Activated effector memory CD4-positive, alpha-beta T cell treated with Interleukin-2 at 50 U/mL for 16 hours (primary cell): ENCODE results near the gene APCDD1L.

Source experiments
- DNase-seq: peaks from one replicate; pipeline ENCODE4 v3.0.0-alpha.2; 2020

Gene APCDD1L

DNA sequence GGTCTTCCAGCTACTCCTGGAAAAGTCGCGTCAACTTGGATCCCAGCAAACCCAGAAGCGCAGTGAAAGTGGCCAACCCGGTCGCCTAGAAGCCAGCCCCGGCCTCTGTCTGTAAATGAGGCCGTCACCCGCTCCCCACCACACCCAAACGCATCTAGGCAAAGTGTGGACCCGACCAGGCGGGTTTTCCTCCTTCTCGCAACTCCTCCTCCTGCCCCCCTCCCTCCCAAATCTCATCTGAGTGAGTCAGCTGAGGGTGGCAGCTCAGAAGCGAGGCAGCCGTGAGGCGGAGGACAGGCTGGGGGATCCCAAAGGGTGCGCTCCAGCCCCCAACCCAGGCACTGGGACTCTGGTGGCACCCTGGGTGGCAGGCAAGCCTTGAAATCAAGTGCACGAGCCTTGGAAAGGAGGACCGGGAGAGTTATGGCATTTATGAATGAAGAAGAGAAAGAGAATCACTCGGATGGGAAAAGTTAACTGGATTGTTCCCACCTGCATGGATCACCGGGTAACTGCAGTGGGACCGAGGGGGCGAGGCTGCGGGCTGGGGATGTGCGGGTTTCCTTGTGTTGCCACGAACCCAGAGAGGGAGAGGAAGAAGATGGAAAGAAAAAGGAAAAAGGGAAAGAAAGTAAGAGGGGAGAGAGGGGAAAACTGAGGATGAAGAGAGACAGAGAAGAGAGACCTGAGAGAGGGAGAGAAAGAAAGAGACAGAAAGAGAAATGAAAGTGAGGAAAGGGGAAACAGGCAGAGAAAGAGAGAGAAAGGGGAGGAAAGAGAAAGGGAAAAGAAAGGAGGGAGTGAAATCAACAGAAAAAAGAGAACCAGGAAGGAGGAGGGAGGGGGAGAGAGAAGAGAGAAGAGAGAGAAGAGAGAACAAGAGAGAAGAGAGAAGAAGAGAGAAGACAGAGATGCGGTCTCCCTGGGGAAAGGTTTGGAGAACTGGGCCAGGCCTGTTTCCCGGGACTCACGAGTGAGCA is at the start of gene APCDD1L:
APCDD1L (minus strand) TSS at position 167 of the 980 bp plus-strand sequence. CDS start 692 bp downstream, outside the sequence.
- DNase-seq: no peak

DNA sequence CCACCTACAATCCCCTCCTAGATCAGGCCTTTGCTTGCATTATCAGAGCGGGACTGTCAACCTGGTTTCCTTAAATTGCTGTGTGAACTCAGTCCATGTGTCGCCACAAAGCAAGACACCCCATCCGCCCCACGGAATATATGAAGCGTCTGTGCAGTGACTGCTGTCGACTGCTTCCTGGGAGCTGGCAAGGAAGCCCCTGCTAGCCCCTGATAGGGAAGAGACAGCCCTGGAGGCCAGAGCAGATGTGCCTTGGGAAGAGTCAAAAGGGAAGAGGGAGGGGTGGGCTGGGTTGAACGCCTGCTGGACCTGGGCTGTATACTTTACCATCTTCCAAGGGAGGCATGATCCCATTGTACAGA is 44.1 kb upstream of the APCDD1L start:
- no peak for DNase-seq

DNA sequence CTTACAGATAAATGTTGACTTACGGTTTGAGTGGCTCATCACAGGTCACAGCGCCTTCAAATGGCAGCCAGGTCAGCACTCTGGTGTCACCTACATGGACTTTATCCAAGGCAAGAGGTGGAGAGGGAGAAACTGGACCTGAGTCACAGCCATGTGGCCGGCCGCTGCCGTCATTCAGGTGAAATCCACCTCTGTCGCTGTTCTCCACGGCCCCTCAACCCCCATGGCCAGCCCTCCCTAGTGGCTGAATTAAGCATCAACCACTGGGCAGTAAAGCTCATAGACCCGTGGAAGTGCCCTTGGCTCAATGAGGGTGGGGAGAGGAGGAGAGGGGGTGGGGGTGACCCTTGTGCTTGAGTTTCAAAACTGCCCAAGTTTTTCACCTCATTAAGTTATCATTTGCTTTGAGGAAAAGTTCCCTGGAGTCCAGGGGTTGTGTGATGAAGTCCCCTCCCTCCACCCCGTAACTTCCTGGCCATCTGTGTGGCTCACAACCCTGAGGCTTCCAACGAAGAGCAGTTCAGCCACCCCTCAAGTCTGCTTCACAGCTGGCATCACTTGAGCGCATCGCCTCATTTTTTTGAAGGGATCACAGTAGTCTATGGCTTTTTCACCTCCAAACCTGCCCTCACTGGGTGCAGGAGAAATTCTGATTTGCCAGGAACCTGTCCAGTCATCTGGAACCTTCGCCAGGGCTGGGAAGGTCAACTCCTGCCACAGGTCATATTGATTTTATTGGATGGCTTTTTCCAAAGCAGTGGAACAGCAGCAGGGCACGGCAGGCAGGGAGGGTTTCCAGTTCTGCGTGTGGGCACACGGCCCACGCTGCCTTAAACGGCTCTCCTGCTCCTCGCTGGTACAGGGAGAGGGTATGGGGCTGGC is 43.5 kb upstream of the APCDD1L start:
- no peak for DNase-seq

DNA sequence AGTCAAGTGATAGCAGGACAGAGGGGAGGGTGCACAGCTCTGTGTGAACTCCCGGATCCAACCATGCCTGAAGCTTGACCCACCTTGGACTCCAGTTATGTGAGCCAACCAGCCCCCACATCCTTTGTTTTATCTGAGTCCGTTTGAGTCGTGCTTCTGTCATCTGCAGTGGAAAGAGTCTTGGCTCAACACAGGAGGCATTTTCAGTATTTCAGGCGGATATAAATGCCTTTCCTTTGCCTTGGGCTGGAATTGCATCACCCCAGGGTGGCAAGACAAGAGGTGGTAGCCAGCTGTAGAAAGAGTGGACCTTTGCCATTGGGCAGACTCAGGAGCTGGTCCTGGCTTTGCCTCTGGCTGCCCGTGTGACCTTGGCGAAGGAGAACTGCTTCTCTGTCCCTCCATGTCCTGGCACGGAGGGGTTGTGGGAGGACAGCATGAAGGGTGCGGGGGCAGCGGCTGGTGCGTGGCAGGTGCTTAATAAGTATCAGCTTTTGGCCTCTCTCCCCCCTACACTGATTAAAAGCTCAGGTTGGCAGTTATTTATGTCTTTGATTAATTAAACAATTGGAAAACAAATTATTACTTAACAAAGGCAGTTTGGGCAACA is 42.6 kb upstream of the APCDD1L start:
- DNase-seq: no peak

DNA sequence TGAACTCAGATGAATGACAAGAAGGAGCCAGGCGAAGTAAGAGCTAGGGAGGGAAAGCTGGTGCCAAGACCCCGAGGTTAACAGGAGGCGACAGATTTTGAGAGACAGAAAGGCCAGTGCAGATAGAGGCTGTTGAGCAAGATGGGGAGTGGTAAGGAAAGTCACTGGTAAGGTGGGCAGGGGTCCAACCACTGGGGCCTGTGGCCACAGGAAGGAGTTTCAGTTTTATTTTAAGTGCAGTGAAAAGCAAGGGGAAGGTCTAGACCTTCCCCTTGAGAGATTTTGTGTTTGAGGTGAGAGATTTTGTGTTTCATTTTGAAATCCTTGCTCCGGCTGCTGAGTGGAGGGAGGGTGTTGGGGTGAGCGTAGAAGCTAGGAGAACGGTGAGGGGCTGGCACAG is 41.8 kb upstream of the APCDD1L start:
- no peak for DNase-seq

DNA sequence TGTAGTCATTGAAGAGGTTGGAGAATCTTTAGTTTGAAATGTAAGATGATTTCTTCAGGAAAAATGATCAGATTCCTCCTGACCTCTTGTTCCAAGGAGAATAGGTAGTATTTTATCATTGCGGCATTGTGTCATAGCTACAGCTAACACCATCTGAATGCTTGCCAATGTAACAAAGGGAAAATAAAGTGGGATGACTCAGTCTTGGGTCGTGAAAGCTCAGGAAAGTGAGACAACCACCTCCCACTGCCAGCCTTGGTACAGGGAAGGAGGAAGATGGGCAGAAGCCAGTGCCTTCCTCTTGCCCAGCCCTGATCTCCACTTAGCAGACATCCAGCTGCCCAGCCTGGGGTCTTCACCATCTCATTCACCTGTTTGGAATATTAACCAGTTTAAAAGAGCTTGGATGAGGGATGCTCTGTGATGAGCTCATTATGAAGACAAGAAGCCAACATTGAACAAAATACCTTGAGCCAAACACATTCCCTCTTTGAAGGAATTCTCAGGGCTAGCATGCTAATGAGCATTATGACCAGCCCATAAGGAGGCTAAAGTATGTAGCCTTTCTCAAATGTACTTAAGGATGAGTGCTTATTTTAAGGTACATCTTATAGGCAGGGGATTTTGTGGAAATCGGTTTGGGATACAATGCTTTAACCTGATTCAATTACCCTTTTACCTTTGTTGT is 40.0 kb upstream of the APCDD1L start:
- DNase-seq: no peak

DNA sequence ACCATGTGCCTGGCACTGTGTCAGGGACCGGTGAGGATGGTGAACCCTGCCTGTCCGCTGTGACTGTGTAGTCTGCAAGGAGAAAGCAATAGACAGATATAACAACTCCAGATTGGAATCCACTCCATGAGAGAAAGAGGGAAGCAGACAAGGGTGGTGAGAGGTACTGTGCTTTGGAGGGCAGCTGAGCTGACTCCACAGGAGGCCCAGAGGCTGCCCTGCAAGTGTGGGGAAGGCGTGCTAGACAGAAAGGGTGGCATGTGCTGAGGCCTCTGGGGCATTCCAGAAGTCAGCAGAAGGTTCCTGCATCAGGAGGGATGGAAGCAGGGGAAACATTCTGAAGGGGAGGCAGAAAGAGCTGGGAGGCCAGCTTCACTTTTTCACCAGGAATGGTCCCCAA is 39.3 kb upstream of the APCDD1L start:
- no peak for DNase-seq

DNA sequence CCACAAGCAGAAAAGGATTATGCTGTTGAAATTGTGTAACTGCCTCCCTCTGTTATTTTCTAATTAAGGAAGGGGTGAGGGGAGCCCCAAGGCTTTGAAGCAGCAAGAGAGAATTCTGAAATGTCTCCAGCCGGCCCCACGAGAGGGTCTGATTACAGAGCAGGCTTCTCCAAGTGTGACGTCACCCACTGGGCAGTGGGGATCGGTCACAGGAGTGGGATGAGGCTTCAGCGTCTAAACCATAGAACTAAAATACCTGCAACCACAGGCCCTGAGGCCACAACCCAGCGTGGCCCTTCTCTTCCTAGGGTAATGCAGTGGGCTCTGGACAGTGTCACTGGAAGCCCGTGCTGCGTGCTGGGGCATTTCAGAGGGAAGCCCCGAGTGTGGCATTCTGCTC is 38.6 kb upstream of the APCDD1L start:
- DNase-seq: no peak

DNA sequence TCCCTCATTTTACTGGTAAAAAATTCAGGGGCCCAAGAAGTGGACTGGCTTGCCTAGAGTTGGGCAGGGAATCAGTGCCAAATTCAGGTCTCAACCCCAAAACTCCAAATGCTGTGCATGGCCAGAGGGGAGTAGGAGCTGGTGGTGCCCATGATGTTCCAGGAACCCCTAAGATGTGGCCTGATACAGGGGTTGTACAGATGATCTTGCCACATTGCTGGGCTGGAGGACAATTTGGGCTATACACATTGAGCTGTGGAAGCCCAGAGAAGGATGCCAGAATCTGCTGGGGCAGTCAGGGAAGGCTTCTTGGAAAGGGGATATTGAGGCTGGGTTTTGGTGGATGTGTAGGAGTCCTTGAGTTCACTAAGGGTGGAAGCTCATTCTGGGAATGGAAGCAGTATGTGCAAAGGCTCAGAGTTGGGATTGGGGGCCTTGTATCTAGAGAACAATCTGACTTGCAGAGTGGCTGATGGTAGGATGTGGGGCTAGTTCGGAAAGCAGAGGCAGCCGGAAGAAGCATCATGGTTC is 38.0 kb upstream of the APCDD1L start:
- no peak for DNase-seq

DNA sequence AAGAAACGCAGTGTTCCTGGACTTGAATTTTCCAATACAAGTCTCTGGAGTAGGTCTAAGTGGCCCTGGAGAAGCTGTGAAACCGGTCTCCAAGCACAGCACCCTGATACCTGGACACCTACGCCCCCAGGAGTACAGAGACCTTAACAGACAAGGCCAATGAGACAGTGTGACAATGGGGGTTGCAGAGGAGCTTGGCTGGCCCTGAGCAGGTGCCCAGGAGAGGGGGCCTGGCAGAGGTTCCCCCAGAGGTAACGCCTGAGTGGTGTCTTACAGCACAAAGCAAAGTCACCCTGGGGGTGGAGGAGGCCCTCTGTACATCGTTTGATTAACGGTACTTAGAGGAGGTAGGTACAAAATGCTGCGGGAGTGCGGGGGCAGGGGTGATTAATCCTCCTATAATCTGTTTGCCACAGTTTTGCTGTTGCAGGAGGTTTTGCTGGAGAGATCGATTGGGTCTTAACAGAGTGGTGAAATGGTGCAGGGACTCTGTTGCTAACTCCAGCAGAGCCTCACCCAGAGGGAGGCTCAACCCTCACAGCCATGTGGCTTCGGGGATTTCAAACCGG is 37.3 kb upstream of the APCDD1L start:
- no peak for DNase-seq

DNA sequence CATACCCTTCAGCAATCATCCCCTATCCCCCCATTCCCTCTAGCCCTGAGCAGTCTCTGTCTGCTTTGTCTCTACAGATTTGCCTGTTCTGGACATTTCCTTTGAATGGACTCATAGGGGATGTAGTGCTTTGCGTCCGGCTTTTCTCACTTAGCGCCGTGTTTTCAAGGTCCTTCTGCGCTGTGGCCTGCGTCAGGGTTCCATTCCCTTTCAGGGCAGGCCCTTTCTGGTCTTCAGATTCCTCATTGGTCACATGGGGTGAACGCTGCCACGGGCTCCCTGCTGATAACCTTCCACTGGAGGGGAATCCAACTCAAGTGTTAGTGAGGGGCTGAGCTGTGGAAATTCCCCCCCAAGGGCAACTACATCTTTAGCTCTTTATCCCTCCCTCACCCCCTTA is 36.4 kb upstream of the APCDD1L start:
- no peak for DNase-seq

DNA sequence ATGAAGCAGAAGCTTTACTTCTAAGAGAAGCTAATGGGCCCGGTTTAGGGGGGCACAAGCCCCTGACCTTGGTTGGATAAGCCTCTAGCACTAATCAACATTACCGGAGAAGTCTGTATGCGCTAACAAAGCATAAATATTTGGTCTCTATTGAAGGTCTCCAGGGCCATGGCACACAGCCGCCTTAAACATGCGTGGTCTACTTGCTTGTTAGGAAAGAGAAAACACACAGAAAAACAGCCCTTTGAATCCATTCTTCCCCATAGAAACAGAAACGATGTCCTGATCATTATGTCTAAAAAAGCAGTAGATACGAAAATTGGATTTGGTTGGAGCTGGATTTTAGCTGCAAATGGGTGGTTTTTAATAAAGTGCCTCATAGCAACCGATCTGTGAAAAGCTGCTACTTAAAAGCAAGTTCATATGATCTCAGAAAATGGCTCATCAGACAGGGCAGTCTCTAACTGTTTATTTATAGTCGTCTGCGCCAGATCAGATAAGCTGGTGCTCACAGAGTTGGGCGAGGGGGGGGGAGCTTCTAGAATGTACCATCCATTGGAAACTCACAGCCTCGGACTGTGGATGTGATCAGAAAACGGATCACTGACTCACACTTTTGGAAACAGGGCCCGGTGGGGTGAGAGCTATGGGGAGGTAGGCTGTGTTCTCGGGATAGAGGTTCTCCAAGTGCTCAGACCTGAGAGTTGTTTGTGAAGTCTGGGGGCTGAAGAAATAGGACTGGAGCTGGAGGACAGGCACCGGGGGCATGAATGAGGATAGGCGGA is 35.3 kb upstream of the APCDD1L start:
- no peak for DNase-seq

DNA sequence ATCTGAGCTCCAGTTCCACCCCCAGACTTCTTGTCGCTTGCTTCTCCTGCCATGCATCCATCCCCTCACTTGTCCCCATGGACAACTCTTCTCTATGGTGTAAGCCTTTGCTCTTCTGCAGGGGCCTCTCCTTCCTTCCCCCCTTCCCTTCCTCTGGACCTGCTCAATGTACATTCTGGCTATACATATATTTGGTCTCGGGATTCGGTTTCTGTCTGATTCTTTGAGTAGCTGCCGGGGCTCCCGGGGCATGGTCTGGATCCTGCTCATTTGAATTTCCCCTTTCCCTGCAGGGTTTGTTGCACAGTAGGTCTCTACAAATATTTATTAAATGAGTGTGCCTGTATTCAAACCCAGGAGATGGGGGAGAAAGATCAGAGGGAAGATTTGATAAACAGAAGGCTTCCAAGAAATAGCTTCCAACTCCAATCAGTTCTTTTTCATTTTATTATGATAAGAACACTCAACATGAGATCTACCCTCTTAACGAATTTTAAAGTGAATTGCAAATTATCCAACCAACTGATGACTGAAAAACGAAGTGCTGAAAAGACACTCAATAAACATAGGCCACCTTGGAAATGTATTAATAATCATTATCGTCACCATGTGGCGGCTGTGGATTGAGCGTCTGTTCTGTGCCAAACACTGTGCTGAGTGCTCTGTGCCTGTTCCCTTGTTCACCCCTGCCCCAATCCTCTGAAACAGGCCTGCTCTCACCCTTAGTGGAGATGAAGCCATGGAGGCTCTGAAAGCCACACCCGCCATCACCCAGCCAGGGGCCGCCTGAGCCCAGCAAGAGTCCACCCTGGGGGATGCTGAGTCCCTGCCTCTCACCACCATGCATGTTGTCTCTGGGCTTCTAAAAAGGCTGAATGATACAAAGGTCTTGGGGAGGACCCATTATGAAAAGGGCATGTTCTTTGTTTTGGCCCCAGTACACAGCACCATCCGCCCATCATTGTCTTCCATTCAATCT is 34.3 kb upstream of the APCDD1L start:
- DNase-seq: no peak

DNA sequence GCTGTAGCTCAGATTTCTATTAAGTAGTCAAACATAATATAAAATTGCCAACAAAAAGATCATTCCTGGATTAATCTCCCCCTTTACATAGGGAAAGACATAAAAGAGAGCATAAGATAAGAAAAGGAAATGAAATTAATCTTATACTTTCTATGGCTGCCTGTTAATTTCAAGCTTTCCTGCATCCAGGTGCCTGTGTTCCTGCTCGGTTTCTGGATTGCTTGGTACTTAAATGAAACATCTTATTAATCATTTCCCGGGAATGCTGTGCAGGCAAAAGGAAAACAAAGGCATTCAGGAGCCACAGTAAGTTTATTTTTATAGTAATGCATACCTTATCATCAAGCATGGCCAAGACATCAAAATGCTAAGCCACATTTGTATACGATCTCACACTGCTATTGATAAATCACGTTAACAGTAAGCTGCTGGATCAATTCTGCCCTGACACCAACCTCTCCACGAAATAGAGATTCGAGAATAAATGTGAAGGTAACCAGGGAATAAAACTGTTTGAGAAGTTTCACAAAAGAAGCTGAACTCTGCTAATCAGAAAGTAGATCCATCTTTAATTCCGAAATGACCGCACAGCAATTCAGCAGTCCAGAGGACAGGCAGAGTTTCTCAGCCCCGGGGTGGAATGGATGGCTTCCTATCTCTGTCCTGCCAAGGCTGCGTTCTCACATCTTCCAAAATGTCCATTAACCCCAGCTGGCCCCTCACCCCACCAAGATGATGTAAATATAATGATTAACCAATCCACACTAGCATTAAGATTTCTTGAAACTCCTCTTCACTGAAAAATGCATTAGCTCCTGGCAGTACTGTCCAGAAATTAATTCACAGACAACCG is 32.6 kb upstream of the APCDD1L start:
- no peak for DNase-seq

DNA sequence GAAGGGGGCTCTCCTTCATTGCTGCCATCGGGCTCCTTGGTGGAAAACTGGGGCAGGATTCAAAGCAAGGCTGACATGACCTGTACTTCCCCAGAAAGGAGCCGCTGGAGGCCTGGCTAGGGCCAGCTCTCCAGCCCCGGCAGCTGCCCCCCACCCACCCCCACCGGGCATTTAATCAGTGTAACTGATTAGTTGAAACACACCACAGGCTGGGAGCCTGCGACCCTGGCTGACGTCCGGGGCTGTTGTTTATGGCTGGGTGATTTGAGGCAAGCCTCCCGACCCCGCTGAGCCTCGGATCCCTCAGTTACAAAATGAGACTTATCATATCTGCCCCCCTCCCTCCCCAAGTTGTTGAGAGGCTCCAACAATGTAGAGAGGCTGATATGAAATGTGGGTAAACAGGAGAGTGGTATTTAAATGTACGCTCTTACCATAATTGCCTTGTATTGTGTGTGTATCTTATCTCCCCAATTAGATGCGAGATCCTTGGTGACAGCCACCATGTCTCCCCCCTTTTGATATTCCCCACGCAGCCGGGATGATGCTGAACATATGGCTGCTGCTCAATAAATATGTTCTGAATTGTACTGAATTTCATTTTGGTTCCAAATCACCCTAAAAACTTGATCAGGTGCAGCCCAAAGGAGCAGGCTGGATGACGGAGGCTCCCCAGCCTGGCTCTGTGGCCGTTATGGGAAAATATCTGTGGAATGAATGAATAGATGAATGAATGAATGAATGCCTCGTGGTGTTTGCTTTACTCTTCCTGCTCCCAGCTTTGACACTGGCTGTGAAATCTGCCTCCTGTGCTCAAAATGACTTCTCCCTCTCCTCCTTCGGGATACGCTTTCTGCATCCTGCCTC is 31.8 kb upstream of the APCDD1L start:
- no peak for DNase-seq

DNA sequence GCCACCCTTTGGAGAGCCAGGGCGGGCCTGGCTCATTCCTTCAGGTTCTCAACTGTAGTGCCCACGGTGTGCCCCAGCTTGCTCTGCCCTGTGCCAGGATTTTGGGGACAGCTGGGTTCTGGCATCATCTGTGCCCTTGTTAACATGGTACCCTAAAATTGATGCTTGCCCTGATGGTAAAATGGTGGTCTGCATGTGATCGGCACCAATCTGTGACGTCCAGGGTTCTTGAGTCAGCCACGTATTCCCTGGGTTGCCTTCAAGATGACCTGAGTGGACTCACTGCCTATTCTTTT is 31.2 kb upstream of the APCDD1L start:
- no peak for DNase-seq

DNA sequence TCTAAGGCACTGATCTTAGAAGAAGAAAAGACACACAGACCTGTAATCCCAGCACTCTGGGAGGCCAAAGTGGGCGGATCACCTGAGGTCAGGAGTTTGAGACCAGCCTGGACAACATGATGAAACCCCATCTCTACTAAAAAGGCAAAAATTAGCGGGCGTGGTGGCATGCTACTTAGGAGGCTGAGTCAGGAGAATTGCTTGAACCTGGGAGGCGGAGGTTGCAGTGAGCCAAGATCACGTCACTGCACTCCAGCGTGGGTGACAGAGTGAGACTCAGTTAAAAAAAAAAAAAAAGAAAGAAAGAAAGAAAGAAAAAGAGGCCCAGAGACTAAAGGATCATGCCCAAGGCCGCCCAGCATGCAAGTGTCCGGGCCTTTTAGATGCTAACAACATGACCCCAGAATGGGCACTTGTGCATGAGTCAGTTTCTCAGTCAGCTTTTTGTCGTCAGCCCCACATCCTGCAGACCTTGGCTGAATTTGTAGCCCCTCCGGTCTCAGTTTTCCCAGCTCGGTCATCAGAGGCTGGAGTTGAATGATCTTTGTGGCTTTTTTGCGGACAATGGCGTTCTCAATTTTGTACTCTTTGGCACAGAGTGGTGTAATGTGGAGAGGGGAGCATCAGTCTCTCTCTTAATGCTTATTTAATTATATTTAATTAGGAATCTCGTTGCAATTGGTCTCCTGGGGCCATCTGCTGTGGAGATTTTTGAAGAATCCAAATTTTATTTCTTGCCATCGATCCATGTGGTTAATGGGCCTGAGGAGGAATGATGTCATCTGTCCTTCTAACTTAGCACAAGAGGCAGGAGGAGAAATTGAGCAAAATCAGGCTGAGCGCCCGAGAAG is 30.6 kb upstream of the APCDD1L start:
- DNase-seq: no peak
